SK-N-DZ (cell line): ENCODE results near the gene ZBTB45.
"Not testable (repeated sequence)": the region's sequence is repeated elsewhere in the genome, so short reads cannot be mapped to it uniquely, and the experiment has no call there.

Experiments used
- DNase-seq: peaks from one replicate; pipeline ENCODE4 v3.0.0-alpha.2; 2015; ENCODE audit warnings: low spot score

ZBTB45 gene

GRCh38 chr19:58555369-58555885, 35.8 kb upstream of the ZBTB45 start:
- no peak for DNase-seq

- DNase-seq = peak; percentile 92
These were observed 35.1 kb upstream of the ZBTB45 start, which contains the start of gene CHMP2A for GRCh38 chr19:58554494-58555368. Gene CHMP2A, minus strand, starts transcription at chr19:58555105. Its CDS starts 893 bp downstream, at chr19:58554212.

- DNase-seq = no peak
These were observed 34.3 kb upstream of the ZBTB45 start for GRCh38 chr19:58553799-58554493.

GRCh38 chr19:58552655-58553054, 33.0 kb upstream of the ZBTB45 start:
- no peak for DNase-seq

GRCh38 chr19:58551577-58552471, 32.2 kb upstream of the ZBTB45 start:
- no peak for DNase-seq

DNA sequence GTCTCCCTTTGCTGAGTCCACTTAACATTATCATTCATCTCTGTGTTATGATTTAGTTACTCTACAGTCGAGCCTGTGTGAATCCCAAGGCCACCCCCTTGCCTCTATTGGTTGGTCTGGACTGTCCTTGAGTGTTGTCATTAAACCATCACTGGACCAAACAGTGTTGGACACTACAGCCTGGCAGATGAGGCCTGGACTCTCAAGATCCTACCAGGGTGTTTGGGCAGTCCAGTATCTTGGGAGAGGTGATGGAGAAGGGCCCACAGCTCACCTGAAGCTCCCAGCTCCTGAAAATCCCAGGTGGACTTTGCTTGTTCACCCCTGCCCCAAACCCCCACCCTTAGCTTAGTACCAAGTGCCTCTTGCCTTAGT, 31.5 kb upstream of the ZBTB45 start:
- DNase-seq = no peak

DNA sequence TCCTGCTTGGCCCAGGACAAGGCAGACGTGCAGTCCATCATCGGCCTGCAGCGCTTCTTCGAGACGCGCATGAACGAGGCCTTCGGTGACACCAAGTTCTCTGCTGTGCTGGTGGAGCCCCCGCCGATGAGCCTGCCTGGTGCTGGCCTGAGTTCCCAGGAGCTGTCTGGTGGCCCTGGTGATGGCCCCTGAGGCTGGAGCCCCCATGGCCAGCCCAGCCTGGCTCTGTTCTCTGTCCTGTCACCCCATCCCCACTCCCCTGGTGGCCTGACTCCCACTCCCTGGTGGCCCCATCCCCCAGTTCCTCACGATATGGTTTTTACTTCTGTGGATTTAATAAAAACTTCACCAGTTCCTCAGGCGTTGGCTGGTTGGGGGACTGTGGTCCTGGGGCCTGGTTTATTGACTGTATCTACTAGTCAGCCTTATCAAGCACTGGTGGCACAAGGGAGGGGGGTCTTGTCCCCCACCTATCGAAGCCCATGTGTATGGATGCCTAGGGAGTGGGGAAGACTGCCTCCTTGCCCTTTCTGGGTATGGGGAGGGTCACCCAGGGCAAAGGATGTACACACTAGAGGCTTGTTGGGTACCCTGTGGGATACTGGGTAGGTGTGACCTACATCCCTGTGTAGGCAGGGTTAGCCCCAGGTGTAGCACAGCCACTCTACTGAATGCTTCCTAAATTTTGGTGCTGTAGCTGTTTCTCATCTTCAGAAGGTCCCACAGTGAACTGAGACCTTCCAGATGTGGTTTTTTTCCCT, 30.9 kb upstream of the ZBTB45 start:
- DNase-seq = no peak

DNA sequence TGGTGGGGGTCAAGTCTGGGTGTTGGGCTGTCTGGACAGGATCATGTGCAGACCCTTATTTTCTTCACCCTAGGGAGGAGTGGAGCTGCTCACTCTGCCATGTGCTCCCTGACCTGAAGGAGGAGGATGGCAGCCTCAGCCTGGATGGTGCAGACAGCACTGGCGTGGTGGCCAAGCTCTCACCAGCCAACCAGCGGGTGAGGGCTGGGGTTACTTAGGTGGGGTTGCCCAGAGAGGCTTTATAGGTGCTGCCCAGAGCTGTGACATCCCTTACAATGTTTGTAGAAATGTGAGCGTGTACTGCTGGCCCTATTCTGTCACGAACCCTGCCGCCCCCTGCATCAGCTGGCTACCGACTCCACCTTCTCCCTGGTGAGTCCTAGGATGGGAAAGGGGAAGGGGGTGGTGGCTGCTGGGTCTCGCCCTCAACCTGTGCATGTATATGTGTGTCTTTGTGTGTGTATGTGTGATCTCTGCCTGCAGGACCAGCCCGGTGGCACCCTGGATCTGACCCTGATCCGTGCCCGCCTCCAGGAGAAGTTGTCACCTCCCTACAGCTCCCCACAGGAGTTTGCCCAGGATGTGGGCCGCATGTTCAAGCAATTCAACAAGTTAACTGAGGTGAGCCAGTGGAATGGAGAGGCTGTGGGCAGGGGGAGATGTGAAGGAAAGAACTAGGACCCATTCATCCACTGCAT, 30.2 kb upstream of the ZBTB45 start:
- no peak for DNase-seq

GRCh38 chr19:58548859-58549663, 29.5 kb upstream of the ZBTB45 start:
- DNase-seq = no peak

- no peak for DNase-seq
These were observed 28.0 kb upstream of the ZBTB45 start for GRCh38 chr19:58547323-58548312.

GRCh38 chr19:58546019-58546530, 26.5 kb upstream of the ZBTB45 start:
- no peak for DNase-seq

DNA sequence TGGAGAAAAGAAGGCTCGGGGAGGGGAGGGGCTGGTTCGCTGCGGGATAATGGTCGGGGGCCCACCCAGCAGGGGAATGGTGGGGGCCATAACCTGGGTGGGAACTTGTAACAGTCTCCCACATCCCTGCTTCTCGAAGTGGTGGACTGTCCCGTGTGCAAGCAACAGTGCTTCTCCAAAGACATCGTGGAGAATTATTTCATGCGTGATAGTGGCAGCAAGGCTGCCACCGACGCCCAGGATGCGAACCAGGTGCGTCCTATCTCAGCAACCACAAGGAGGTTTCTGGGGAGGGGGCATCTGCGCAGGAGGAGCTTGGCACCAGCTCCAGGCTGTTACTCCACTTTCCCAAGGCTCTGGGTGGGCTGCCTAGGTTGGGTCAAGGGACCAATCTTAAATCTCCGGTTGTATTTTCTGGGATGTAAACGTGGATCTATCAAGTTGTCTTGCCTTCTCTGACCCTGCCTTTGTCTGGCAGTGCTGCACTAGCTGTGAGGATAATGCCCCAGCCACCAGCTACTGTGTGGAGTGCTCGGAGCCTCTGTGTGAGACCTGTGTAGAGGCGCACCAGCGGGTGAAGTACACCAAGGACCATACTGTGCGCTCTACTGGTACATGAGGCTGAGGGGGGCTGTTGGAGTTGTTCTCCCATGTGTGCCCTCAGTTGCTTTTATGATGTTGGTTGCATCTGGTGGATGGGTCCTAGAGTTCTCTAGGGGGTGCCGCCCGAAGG, 25.8 kb upstream of the ZBTB45 start:
- DNase-seq = no peak

- no peak for DNase-seq
These were observed 25.1 kb upstream of the ZBTB45 start for GRCh38 chr19:58544591-58545285.

DNA sequence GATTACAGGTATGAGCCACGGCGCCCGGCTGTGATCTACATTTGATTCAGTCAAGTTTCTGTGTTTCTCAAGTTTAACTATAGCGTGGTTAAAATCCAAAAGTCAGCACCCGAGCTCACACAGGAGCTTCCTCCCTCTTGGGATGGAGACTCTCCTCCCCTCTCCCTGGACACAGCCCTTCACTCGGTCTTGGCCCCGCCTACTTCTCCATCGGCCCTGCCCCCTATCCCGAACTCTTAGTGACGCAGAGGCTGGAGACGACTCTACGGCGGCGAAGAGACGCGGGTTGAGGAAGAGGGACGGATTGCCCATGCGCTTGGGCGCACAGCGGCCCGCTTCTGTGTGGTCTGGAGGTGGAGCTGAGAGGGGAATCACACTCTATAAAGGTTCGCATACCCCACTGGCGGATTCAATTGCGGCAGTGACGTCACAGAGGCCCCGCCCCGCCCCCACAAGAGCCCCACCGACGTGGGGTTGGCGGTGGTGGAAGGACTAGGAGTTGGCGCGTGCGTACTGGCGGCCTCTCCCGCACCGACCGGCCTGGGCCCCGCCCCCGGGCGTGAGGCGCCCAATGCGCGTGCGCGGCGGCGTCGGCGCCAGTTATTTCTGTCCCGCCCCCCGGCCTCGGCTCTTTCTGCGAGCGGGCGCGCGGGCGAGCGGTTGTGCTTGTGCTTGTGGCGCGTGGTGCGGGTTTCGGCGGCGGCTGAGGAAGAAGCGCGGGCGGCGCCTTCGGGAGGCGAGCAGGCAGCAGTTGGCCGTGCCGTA, 24.4 kb upstream of the ZBTB45 start, which contains the start of gene TRIM28:
Gene TRIM28, plus strand, starts transcription at position 239 of the 765 bp plus-strand sequence. CDS start 694 bp downstream, outside the sequence.
- DNase-seq = peak; percentile 96

DNA sequence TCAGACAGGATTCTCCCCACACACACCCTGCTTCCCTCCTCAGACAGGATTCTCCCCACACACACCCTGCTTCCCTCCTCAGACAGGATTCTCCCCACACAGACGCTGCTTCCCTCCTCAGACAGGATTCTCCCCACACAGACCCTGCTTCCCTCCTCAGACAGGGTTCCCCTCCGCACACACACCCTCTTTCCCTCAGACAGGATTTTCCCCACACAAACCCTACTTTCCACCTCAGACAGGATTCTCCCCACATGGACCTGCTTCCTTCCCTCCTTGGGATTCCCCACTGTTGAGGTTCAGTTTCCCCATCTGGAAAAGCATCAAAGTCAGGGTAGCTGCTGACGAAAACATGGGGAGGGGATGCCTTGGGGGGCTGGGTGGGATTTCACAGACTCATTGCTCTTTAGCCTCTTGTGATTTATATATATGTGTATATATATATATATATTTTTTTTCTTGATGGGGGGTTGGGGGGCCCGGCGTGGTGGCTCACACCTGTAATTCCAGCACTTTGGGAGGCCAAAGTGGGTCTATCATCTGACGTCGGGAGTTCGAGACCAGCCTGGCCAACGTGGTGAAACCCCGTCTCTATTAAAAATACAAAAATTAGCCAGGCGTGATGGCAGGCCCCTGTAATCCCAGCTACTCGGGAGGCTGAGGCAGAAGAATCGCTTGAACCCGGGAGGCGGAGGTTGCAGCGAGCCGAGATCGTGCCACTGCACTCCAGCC, 23.2 kb upstream of the ZBTB45 start:
- DNase-seq = not testable (repeated sequence)
